GM21447 (cell line): ENCODE results near the gene CPED1.
A peak's percentile ranks its signal among the peaks of the same experiment; 100 is the strongest.
"Not testable (repeated sequence)": the region's sequence is repeated elsewhere in the genome, so short reads cannot be mapped to it uniquely, and the experiment has no call there.

ENCODE experiments used
- ATAC-seq: cut with Tn5 transposase; IDR thresholded peaks from one replicate; pipeline ENCODE4 v1.9.1; 2021; ENCODE audit not compliant: unreplicated experiment

The CPED1 gene

DNA sequence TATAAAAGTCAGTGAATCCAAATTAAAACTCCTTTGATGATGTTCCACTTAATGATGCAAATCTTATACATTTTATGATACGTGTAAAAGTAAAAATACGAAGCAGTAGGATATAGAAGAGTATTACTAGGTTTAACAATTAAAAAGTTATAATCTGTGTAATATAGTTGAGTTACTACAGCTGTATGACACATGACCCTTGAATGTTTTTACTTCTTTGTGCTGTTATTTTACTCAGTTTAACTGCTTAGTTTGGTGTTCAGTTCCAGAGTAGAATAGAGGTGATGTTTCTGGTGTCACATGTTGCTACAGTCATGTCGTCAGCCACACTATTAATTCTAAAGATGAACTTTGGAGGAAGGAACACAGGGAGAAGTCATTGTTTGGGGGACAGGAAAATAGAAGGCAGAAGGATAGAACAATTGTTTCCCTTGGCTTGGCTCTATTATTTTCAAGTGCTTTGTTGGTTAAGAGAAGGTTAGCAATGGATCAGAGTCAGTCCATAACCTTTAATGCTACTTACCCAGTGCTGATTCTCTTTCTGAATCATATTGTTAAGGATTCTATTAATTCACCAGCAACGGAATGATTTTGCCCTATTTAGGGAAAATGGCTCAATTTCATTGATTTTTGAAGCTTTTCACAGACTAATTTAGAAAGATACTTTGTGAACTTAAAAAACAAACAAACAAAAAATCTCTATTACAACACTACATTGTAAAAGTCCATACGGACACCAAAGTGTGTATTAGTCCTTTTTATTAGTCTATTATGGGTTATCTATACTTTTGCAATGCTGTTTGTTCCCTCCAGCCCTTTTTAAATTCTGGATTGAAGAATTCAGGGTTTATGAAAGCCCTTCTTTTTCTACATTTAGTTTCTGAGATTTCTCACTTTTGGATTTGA lies 73.4 kb downstream of the CPED1 start:
- ATAC-seq, result no peak

DNA sequence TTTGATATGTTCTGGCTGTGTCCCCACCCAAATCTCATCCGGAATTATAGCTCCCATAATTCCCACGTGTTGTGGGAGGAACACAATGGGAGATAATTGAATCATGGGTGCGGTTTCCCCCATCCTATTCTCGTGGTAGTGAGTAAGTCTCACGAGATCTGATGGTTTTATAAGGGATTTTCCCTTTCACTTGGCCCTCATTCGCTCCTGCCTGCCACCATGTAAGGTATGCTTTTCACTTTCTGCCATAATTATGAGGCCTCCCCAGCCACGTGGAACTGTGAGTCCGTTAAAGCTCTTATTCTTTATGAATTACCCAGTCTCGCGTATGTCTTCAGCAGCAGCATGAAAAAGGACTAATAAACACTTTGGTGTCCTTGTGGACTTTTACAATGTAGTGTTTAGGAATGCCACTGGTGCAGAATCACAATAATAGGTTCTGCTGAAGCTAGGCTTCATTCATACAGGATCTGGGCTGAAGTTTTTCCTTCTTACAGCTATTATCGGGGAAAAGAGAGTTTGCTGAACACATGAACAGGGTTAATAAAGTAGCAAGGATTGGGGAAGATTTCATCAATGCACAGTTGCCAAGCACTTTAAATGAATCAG lies 74.3 kb downstream of the CPED1 start:
- ATAC-seq, result no peak

DNA sequence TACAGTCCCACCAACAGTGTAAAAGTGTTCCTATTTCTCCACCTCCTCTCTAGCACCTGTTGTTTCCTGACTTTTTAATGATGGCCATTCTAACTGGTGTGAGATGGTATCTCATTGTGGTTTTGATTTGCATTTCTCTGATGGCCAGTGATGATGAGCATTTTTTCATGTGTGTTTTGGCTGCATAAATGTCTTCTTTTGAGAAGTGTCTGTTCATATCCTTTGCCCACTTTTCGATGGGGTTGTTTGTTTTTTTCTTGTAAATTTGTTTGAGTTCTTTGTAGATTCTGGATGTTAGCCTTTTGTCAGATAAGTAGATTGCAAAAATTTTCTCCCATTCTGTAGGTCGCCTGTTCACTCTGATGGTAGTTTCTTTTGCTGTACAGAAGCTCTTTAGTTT lies 79.2 kb downstream of the CPED1 start:
- not testable (repeated sequence) for ATAC-seq

DNA sequence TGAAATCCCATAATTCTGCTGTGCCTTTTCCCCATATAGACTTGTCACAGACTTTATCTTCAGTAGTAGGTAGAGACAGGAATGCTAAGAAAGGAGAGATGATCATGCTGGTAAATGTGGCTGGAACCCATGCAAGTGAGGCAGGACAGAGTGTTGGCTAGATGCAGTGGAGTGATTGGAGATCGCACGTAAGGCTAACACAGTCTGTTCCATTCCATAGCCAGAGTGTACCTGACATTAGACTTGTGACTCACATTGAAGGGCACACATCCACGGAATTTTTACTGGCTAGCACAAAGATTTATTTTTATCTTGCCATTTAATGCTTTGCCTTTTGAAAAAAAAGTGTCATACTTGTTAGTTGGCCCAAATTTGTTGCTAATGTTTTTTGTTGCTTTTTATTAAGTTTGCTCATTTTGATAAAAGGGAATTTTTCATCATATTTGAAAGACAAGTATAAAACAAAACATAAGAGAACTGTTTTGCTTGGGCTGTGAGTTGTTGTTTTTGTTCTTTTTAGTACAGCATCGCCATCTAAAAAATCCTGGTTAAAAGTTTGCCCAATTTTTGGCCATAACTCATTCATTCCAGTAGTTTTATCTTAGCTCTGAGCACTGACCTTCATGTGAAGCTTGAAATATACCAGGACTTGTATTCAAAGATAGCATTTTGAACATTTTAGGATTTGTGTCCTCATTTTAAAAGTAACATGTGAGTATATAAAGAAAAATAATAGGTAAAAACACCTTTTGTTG lies 81.0 kb downstream of the CPED1 start:
- ATAC-seq, result no peak

DNA sequence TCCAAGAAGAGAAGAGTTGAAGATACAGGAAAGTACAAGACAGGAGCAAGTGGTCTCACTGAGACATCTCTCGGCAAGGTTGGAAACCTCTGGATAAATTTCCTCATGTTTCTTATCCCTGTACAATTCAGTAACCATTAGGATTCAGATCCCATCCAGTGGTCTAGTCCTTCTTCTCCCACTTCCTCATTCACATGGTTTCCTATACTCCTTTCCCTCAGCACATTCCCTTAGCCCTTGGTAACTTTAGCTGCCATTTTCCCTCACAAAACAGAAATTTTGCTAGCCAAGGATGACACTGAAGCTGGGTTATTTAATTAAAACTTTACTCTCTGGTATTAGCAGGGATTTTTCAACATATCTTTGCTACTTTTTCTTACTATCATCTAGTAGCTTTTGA lies 82.6 kb downstream of the CPED1 start:
- ATAC-seq, result no peak

DNA sequence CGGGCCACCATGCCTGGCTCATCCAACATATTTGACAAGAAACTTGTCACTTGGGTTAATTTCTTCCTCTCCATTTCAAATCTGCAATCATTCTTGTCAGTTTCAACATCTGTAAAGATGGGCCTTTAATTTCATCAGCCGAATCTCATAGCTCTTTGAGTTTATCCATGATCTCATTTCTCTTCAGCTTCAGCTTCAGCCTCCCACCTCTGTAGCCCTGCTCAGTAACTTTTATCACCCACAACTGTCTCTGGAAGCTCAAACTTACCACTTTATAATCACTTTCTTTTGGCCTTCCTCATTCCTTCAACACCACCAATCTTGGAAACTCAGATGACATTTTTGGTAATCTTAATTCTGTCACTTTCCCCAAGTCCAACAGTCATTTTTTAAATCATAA lies 83.2 kb downstream of the CPED1 start:
- ATAC-seq, result no peak

DNA sequence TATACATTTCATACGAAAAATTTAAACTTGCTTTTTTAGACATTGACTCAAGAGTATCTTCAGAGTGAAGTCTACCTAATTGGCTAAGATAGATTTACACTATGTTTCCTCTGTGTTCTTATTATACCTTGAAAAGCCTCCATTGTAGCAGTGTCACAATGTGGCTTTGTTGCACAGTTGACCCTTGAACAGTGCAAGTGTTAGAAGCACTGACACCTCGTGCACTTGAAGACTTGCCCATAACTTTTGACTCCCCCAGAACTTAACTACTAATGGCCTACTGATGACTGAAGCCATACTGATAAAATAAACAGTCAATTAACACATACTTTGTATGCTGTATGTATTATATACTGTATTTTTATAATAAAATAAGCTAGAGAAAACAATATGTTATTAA lies 84.3 kb downstream of the CPED1 start:
- no peak for ATAC-seq

DNA sequence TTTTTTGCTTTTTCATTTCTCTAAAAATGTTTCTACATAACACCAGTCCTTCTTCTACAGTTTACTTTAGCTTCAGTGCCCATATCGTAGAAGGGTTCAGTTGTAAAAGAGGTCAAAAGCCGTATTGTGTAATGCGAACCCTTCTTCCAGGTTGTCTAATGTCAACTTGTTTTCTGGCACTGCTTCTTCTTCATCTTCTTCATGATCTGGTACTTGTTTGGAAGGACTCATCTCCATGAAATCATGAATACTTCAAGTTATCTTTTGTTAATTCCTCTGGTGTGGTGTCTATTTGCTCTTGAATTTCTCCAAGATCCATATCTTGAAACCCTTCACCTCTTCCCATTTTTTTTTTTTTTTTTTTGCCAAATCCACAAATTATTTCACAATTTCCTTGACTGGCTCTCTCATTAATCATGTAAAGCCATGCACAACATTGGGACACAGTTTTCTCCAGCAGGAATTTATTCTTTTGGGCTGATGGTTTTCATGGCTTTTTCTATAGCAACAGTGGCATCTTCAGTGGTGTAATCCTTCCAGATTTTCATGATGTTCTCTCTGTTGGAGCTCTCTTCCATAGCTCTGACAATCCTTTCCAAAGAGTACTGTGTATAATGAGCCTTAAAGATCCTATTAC lies 85.1 kb downstream of the CPED1 start:
- ATAC-seq, result no peak

DNA sequence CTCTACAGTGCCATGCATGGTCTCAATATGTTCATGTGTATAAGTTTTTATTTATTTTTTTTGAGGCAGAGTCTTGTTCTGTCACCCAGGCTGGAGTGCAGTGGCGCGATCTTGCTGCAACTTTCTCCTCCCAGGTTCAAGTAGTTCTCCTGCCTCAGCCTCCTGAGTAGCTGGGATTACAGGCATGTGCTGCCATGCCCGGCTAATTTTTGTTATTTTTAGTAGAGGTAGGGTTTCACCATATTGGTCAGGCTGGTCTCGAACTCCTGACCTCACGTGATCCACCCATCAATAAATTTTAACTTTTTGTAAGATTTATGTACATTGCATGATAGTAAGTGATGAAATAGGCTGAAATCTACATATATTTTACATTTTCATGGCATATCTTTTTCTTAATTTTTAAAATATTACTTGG lies 86.9 kb downstream of the CPED1 start:
- not testable (repeated sequence) for ATAC-seq

DNA sequence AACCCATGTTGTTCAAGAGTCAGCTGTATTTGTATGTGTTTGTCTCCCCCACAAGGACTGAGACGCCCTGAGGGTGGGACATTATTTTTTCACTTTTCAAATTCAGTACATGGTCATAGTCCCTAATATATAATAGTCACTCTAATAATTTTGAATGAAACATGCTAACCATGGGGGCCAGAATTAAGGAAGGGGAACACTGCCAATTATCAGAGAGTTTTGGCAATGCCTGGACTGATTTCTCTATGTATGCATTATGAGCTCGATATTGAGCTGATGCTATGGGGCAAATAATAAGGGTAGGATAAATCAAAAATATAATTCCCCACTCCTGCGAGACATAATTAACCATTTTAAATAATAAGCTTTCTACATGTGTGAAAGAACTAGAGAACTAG lies 87.4 kb downstream of the CPED1 start:
- ATAC-seq, result no peak

DNA sequence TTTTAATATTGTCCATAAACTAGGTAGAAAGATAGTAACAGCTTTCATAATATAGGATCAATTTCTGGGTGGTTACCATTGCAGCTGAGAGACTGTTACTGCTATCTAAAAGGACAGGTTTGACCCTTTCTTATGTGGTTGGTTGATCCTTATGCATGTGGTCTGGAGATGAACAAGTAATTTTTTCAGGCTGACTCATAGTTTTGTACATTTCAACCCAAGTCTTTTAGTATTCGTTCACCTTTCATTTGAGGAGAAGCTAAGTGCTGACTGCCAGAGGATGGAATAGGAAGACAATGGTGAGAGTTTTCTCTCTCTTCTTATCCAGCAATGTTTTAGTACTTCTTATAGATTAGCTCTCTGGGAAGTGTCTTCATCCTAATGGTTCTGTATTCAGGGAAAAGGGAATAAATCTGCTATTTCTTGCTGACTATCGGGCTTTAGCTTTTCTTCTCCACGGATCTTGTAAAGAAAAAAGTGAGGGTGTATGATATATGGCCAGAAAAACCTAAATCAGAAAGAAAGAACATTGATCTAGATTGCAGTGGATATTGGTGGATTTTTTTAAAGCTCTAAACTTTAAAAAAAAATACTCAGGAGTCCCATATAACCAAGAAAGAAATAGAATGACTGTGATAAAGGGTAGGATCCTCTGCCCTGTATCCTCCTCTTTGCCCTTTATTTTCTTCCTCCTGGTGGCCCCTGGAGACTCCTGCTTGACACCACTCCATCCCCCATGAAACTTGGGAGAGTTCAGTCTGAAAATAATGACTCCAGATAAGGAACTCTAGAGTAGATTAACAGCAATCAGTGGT lies 88.0 kb downstream of the CPED1 start:
- no peak for ATAC-seq

DNA sequence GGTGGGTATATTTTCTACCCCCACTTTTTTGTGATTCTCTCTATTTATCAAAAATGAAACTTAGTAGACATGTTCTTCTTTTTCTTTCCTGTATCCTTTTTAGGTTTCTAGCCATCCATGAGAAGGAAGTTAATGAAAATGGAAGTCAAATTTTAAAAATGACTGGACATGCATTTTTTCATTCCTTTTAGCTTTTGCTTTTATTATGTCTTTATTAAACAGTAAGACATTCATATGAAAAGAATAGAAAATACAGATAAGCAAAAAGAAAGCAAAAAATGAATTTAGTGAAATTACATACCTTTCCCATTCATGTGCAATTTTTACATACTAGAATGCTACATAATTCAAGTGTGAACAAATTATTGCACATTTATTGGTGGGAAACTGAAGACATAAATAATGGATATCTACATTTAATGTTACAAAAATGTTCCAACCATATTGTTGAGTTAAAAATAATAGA lies 88.7 kb downstream of the CPED1 start:
- no peak for ATAC-seq

DNA sequence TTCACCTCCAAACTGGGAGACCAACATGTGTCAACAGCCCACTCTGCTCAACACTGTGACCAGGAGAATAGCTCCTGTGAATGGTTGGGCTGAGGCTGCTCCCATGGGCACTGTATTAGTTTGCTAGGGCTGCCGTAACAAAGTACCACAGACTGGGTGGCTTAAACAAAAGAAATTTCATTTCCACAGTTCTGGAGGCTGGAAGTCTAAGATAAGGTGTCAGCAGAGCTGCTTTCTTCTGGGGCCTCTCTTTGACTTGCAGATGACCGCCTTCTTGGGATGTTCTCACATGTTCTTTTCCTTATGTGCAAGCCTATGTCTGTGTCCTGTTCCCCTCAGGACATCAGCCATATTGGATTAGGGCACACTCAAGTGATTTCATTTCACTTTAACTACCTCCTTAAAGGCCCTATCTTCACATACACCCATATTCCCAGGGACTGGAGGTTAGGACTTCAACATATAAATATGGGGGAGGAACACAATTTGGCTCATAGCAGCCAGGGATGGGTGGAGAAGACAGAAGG lies 90.3 kb downstream of the CPED1 start:
- ATAC-seq, result no peak

DNA sequence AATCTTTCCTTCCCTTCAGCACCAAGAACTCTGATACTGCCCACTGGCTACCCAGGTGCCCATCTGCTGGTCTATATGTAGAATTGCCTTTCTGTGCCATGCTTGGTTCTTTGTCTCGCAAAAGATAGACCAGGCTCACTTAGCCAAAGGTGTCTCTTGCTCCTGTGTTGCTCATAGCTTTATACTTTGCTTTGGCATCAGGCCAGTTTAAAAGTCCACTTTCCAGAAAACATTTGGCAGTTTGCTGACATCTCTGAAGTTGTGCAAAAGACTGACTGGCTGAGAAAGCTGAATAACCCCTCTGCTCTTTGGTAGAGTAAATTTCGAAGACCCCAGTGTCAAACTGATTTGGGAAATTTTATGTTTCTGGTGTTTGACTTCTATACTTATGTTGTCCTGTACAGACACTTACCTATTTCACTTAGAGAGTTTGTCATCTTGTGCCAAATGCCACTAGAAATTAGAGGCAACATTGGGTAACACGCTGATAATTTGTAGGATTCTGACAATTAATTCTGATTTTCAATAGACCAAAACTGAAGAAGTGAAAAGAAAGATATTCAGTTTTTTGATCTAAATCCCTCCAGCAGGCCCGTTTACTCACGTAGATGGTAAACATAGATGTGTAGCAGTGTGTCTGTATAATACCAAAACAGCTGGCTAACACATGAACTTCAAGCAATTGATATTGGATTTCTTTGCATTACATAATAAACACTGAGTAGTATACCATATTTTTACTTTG lies 91.1 kb downstream of the CPED1 start:
- no peak for ATAC-seq

DNA sequence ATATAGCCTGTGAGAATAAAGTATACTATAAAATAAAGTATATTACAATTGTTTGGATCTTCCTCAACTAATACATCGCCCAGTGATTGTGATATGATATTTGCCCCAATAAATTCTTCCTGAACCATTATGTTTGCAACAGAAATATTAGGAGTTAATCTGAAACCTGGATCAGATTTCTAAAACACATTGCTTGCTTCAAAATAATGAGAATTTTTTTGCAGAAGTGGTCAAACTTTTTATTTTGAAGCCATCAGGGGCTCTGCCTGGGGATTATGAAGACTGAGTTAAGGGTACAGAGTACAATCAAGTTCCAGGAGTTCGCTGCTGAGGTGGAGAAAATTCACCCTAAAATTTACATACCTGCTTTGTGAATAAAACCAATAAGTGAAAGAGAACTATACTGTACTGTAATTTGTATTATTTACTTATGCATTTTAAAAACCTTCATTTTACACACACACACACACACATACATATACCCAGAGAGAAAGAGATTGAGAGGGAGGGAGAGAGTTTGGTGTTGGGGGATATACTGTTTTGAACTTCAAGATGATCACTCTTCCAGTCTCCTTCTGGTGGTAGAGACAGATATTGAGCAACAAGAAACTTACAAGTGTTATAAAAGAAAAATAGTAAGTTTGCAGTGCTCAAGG lies 91.9 kb downstream of the CPED1 start:
- no peak for ATAC-seq

DNA sequence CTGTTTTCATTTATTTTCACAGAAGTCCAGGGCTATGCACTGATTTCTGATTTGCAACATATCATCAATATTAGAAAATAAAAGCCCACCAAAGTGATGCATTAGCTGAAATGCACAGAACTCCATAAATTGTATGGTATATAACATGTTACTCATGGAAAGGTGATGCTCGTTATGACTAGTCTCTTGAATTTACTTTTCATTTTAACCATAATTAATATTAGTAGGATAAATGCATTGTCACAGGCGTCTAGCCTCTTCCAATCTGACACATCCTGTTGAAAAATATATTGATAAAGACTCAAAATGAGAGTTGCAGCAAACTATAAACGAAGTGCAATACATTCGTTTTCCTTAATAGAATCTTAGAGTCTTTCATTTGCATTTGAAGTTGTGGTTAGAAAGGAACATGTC lies 92.4 kb downstream of the CPED1 start:
- no peak for ATAC-seq

DNA sequence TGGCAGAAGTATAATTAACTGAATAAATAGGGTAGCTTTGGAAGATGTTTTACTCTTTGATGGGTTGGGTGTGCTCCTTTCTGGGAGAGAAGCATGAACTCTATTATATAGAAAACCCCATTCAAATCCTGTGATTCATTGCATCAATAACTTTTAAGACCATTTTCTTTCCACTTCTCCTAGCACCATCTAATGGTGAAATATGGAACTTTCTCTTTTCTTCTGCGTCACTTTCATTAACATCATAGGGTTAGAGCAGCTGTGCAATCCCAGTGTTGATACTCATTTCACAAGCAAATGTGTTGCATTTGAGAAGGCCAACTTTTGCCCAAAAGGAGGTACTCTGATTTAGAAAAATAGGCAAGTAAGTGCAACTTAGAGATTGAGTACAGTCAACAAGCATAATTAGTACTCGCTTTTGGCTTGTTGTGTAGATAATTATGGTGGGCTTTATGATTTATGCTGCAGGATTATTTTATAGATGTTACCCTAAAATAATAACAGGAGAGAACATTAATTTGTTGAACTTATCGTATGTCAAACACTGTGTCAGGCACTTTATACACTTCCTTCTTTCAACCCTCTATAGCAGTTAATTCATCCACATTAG lies 92.9 kb downstream of the CPED1 start:
- ATAC-seq, result peak; percentile 61

DNA sequence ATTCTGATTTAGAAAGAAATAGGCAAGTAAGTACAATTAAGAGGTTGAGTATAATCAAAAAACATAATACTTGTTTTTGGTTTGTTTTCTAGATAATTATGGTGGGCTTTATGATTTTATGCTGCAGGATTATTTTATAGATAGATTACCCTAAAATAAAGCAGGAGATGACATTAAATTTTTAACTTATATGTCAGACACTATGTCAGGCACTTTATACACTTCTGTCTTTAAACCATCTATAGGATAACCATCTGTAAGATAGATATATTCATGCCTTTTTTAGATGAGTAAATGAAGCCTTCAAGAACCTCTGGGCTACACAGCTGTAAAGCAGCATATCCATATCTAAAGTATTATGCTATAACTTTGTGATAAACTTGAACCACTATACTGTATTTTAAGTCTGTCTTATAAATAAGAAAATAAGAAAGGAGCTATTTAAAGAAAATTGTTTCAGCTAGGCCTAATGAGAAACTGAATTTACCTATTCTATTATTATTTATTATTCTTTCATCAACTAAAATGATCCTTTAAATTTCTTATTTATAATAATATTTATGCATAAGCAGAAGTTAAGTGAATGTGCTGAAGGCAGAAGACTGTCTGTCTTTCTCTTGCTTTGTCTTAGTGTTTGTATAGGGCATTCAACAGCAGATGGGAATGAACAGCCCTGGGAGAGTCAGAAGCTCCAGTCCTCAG lies 94.0 kb downstream of the CPED1 start:
- no peak for ATAC-seq
